Measurements from ENCODE around the gene PRG2. TPM values are rescaled to one million over a fixed set of nuclear protein-coding genes. Genes with fewer than 3 reads are reported as not detected.

Gene PRG2
- total and polyA plus RNA-seq, 9 of the 15 experiments (the other 6 are each of a cell fraction or from before 2014, with no cell fraction given): 1.8 to 78.0 (median 26.6) TPM

DNA sequence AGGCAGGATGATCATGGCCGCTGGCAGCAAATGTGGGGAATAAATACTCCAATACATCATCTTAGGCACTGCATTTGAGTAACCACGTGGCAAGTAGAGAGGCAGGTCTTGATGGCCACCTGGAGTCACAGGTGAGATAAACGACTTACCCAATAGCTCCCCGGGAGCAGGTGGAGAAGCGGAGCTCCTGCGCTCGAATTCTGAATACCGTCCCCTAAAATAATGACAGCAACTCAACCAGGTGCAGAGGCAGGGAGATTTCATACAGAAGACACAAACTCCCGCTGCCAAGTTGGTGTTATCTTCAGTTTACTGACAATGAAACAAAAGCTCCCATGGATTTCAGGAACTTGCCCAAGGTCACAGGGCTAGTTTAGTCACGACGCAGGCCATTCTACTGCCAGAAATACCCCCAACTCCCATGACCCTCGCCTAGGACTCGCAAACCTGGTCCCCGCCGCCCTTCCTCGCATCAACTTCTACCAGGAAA, 36.0 kb upstream of the PRG2 start:
- peak overlapping the region; percentile 91 for H2AFZ ChIP-seq (ENCODE audit: low read depth, low read length)
- in situ Hi-C loops (cut with MboI): no loop called here
- peak; percentile 35 for FAIRE-seq
- TF ChIP-seq YBX1 (IDR thresholded peaks at IDR 0.05): no peak
- no peak for TF ChIP-seq ZNF668 (CRISPR knock-in tag; IDR thresholded peaks at IDR 0.05)
- TF ChIP-seq TSC22D4 (tag; IDR thresholded peaks at IDR 0.05): no peak
- no peak for TF ChIP-seq TCFL5 (CRISPR knock-in tag; conservative IDR thresholded peaks at IDR 0.05)
- no peak for TF ChIP-seq MXD1 (CRISPR knock-in tag; IDR thresholded peaks at IDR 0.05; ENCODE audit: borderline replicate concordance, poor library complexity, severe bottlenecking)
- TF ChIP-seq ZKSCAN8 (CRISPR knock-in tag; IDR thresholded peaks at IDR 0.05): no peak
- no peak for TF ChIP-seq SETDB1 (IDR thresholded peaks at IDR 0.05; ENCODE audit: low read length)
- peak in 1 of 3 experiments; percentile 40; a peak in 1 of 6 replicates for TF ChIP-seq ZBTB11 (CRISPR knock-in tag; IDR thresholded peaks at IDR 0.05)
- TF ChIP-seq HNRNPLL (IDR thresholded peaks at IDR 0.05; ENCODE audit: low read depth, low read length, poor library complexity, severe bottlenecking): no peak
- no peak for TF ChIP-seq NR2C2 (CRISPR knock-in tag; IDR thresholded peaks at IDR 0.05)
- TF ChIP-seq NR2C2 (tag; IDR thresholded peaks at IDR 0.05): no peak
- TF ChIP-seq, protein P1, sequence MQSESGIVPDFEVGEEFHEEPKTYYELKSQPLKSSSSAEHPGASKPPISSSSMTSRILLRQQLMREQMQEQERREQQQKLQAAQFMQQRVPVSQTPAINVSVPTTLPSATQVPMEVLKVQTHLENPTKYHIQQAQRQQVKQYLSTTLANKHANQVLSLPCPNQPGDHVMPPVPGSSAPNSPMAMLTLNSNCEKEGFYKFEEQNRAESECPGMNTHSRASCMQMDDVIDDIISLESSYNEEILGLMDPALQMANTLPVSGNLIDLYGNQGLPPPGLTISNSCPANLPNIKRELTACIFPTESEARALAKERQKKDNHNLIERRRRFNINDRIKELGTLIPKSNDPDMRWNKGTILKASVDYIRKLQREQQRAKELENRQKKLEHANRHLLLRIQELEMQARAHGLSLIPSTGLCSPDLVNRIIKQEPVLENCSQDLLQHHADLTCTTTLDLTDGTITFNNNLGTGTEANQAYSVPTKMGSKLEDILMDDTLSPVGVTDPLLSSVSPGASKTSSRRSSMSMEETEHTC (IDR thresholded peaks at IDR 0.05): no peak
- no peak for TF ChIP-seq ELF2 (CRISPR knock-in tag; IDR thresholded peaks at IDR 0.05)
- TF ChIP-seq ZNF354B (CRISPR knock-in tag; IDR thresholded peaks at IDR 0.05): no peak
- TF ChIP-seq ZNF57 (CRISPR knock-in tag; IDR thresholded peaks at IDR 0.05): no peak
- peak; percentile 39 for TF ChIP-seq TBP (optimal IDR thresholded peaks at IDR 0.05; ENCODE audit: low read depth, low read length)

More for the DNA sequence above, 36.0 kb upstream of the PRG2 start:
- H3K9me1 ChIP-seq (ENCODE audit: control insufficient read depth, insufficient read depth, low read length): peaks cover 7% of the 10 kb centered on the region
- peaks cover 42 to 57% of the 10 kb centered on the region in 2 experiments for H3K4me1 ChIP-seq (replicated peaks in 1 of 2; ENCODE audit: control insufficient read depth in 2 of 2, insufficient read depth in 2 of 2, low read length in 2 of 2)
- TSS peak; percentile 55 for BruUV-seq (replicated peaks)
- H3K9me3 ChIP-seq (replicated peaks; ENCODE audit: control insufficient read depth, insufficient read depth, low read depth, low read length): no peaks in the 10 kb centered on the region
- CTCF ChIA-PET (ENCODE audit: low intra/inter-chr PET ratio): no interaction called here
- ATAC-seq (no peak), DNase-seq (ENCODE audit: extremely low read depth in 1 of 4, low spot score in 3 of 4) (peak in 1 of 4 experiments; percentile 55)
- H3K9ac ChIP-seq (ENCODE audit: insufficient read depth in 1 of 2, low read depth in 2 of 2, low read length in 2 of 2): peak overlapping the region; percentile 96 to 98
- under 1% methylated on average over 16 of the region's 16 CpGs for WGBS (ENCODE audit: insufficient coverage, low coverage, missing lambda C conversion rate)
- no peaks in the 10 kb centered on the region for H3K27me3 ChIP-seq (ENCODE audit: control insufficient read depth in 2 of 2, insufficient read depth in 2 of 2, low read length in 2 of 2)
- intact Hi-C loops (cut with micrococcal nuclease): no loop called here
- H3K27ac ChIP-seq (ENCODE audit: extremely low read depth, low read depth, low read length): peak overlapping the region; percentile 91
- peak overlapping the region; percentile 72 for H3K4me3 ChIP-seq
- H3K4me2 ChIP-seq (ENCODE audit: insufficient read depth, low read length): peak overlapping the region; percentile 90
- peaks cover 47% of the 10 kb centered on the region for H3K36me3 ChIP-seq (ENCODE audit: control insufficient read depth, insufficient read depth, low read length)
- POLR2A ChIA-PET: interaction anchor here (0.7 kb wide), 1 partner anchor 27 kb away, joined by 4 read pairs; no protein-coding TSS in a partner anchor
- H4K20me1 ChIP-seq (replicated peaks; ENCODE audit: control insufficient read depth, insufficient read depth, low read length): peaks cover 12% of the 10 kb centered on the region; the same call in 1 of the 2 replicates
- peaks cover 58% of the 10 kb centered on the region for H3K79me2 ChIP-seq (ENCODE audit: control insufficient read depth, insufficient read depth, low read length)

All from K562 (cell line).